ENCODE data around the gene CLDN11. TPM values are rescaled to one million over a fixed set of nuclear protein-coding genes. Genes with fewer than 3 reads are reported as not detected.

Gene CLDN11
- total RNA-seq, 1 donor from 2014 or later = 86.8 TPM

- no peak for DNase-seq (ENCODE audit: extremely low spot score, unreplicated experiment)
- H3K9me3 Mint-ChIP-seq = no peaks in the 10 kb centered on the region
- no peaks in the 10 kb centered on the region for H3K27me3 Mint-ChIP-seq
- peaks cover 3% of the 10 kb centered on the region for H3K36me3 Mint-ChIP-seq
- TF ChIP-seq CTCF (conservative IDR thresholded peaks at IDR 0.05) = no peak
- H3K4me3 Mint-ChIP-seq = no peak overlapping the region
- peak overlapping the region; percentile 37 for H3K27ac Mint-ChIP-seq
- H3K4me1 Mint-ChIP-seq (ENCODE audit: unreplicated experiment) = peaks cover 37% of the 10 kb centered on the region
These were observed 9.4 kb downstream of the CLDN11 start for GRCh38 chr3:170428095-170428494.

GRCh38 chr3:170429050-170429449 is 10.4 kb downstream of the CLDN11 start:
- no peak overlapping the region for H3K27ac Mint-ChIP-seq
- peak overlapping the region; percentile 33 for H3K4me3 Mint-ChIP-seq
- H3K4me1 Mint-ChIP-seq (ENCODE audit: unreplicated experiment) = peaks cover 34% of the 10 kb centered on the region
- no peak for DNase-seq (ENCODE audit: extremely low spot score, unreplicated experiment)
- no peaks in the 10 kb centered on the region for H3K27me3 Mint-ChIP-seq
- peaks cover 3% of the 10 kb centered on the region for H3K36me3 Mint-ChIP-seq
- H3K9me3 Mint-ChIP-seq = no peaks in the 10 kb centered on the region
- TF ChIP-seq CTCF (conservative IDR thresholded peaks at IDR 0.05) = no peak

- Mint-ChIP-seq H3K4me3 (no peak overlapping the region), H3K27ac (no peak overlapping the region), H3K36me3 (peaks cover 3% of the 10 kb centered on the region), H3K4me1 (ENCODE audit: unreplicated experiment) (peaks cover 23% of the 10 kb centered on the region), H3K9me3 (no peaks in the 10 kb centered on the region), H3K27me3 (no peaks in the 10 kb centered on the region)
- DNase-seq (ENCODE audit: extremely low spot score, unreplicated experiment) = no peak
- TF ChIP-seq CTCF (conservative IDR thresholded peaks at IDR 0.05) = peak; percentile 65
These were observed 12.4 kb downstream of the CLDN11 start for GRCh38 chr3:170431054-170431453.

GRCh38 chr3:170432416-170432815 is 13.7 kb downstream of the CLDN11 start:
- DNase-seq (ENCODE audit: extremely low spot score, unreplicated experiment) = no peak
- Mint-ChIP-seq H3K36me3 (peaks cover 3% of the 10 kb centered on the region), H3K4me1 (ENCODE audit: unreplicated experiment) (peaks cover 22% of the 10 kb centered on the region), H3K9me3 (no peaks in the 10 kb centered on the region), H3K27me3 (no peaks in the 10 kb centered on the region), H3K27ac (no peak overlapping the region), H3K4me3 (no peak overlapping the region)
- TF ChIP-seq CTCF (conservative IDR thresholded peaks at IDR 0.05) = no peak

GRCh38 chr3:170436697-170437096 is 18.0 kb downstream of the CLDN11 start:
- H3K27ac Mint-ChIP-seq = no peak overlapping the region
- no peak overlapping the region for H3K4me3 Mint-ChIP-seq
- no peaks in the 10 kb centered on the region for H3K36me3 Mint-ChIP-seq

More at GRCh38 chr3:170436697-170437096, 18.0 kb downstream of the CLDN11 start:
- no peak for DNase-seq (ENCODE audit: extremely low spot score, unreplicated experiment)
- Mint-ChIP-seq H3K27me3 (no peaks in the 10 kb centered on the region), H3K9me3 (no peaks in the 10 kb centered on the region), H3K4me1 (ENCODE audit: unreplicated experiment) (peaks cover 10% of the 10 kb centered on the region)
- TF ChIP-seq CTCF (conservative IDR thresholded peaks at IDR 0.05) = no peak
